Retinal pigment epithelial cell (primary cell): ENCODE results near the gene ZNF343.

Experiments used
- DNase-seq: peaks from one replicate; pipeline ENCODE4 v3.0.0-alpha.2; 2010; ENCODE audit warnings: low read depth
- H3K4me3 ChIP-seq: 2 replicates; pipeline ENCODE4 v1.5.1; 2011; ENCODE audit warnings: mild to moderate bottlenecking, low read length, control low read depth, moderate library complexity
- CTCF ChIP-seq: conservative IDR thresholded peaks from 2 replicates; pipeline ENCODE4 v1.5.1; 2011; ENCODE audit warnings: low read depth, low read length, control low read depth, inconsistent platforms

Gene ZNF343

GRCh38 chr20:2538931-2539720, 30.4 kb upstream of the ZNF343 start:
- H3K4me3 ChIP-seq: no peak overlapping the region
- no peak for TF ChIP-seq CTCF
- no peak for DNase-seq

GRCh38 chr20:2538356-2538755, 29.6 kb upstream of the ZNF343 start:
- no peak for DNase-seq
- no peak overlapping the region for H3K4me3 ChIP-seq
- no peak for TF ChIP-seq CTCF

- no peak for DNase-seq
- no peak for TF ChIP-seq CTCF
- H3K4me3 ChIP-seq: no peak overlapping the region
These were observed 28.4 kb upstream of the ZNF343 start for GRCh38 chr20:2537101-2537500.

- TF ChIP-seq CTCF: no peak
- no peak within 1 kb of the TSS for H3K4me3 ChIP-seq
- no peak for DNase-seq
These were observed 27.9 kb upstream of the ZNF343 start, which contains the start of gene TMC2 for GRCh38 chr20:2536560-2536986. TSS of gene TMC2 (plus strand) at chr20:2536573. CDS start at chr20:2536622, 49 bp downstream.

- TF ChIP-seq CTCF: no peak
- no peak for DNase-seq
- no peak overlapping the region for H3K4me3 ChIP-seq
These were observed 27.2 kb upstream of the ZNF343 start for GRCh38 chr20:2535711-2536559.

GRCh38 chr20:2533118-2533517, 24.4 kb upstream of the ZNF343 start:
- TF ChIP-seq CTCF: no peak
- no peak for DNase-seq
- no peak overlapping the region for H3K4me3 ChIP-seq
